Lung (tissue), 12 donors: Measurements from ENCODE around the gene UGGT1. TPM values are rescaled to one million over a fixed set of nuclear protein-coding genes. Genes with fewer than 3 reads are reported as not detected.

Source experiments
- ATAC-seq: fragments of 200-7000 bp; cut with Tn5 transposase; one replicate; pipeline ENCODE4 v1.9.1; 2020; ENCODE audit warnings: moderate number of reproducible peaks; ENCODE audit not compliant: insufficient read depth, low FRiP score
- DNase-seq, 3 donors: peaks; one replicate each; pipeline ENCODE4 v3.0.0-alpha.2; 2013 to 2017
- H3K27ac ChIP-seq, 2 donors: one replicate each; pipeline ENCODE4 v1.5.1; 2013; ENCODE audit warnings: mild to moderate bottlenecking in 2 of 2, moderate library complexity in 2 of 2, control low read depth in 1 of 2, inconsistent platforms in 1 of 2, low read depth in 1 of 2, low read length in 1 of 2
- H3K27me3 ChIP-seq, 3 donors: one replicate each; pipeline ENCODE4 v1.5.1; 2013; ENCODE audit warnings: low read length in 2 of 3; ENCODE audit not compliant: control insufficient read depth in 3 of 3, insufficient read depth in 3 of 3
- H3K36me3 ChIP-seq, 4 donors: one replicate each; pipeline ENCODE4 v1.5.1; 2013; ENCODE audit warnings: low read length in 4 of 4, mild to moderate bottlenecking in 1 of 4, moderate library complexity in 1 of 4; ENCODE audit not compliant: control insufficient read depth in 4 of 4, insufficient read depth in 4 of 4
- H3K4me1 ChIP-seq, 5 donors: one replicate each; pipeline ENCODE4 v1.5.1; 2013; ENCODE audit warnings: low read length in 5 of 5, mild to moderate bottlenecking in 2 of 5, moderate library complexity in 1 of 5; ENCODE audit not compliant: control insufficient read depth in 5 of 5, insufficient read depth in 5 of 5
- H3K4me3 ChIP-seq: one replicate; pipeline ENCODE4 v1.5.1; 2013; ENCODE audit warnings: mild to moderate bottlenecking, control low read depth, moderate library complexity
- H3K9ac ChIP-seq, 2 donors: one replicate each; pipeline ENCODE4 v1.5.1; 2013; ENCODE audit warnings: low read length in 2 of 2, control low read depth in 1 of 2; ENCODE audit not compliant: insufficient read depth in 1 of 2
- H3K9me3 ChIP-seq, 4 donors: one replicate each; pipeline ENCODE4 v1.5.1; 2013; ENCODE audit warnings: low read length in 3 of 4, mild to moderate bottlenecking in 1 of 4, moderate library complexity in 1 of 4; ENCODE audit not compliant: control insufficient read depth in 4 of 4, insufficient read depth in 3 of 4
- CTCF ChIP-seq: IDR thresholded peaks from 2 replicates; pipeline ENCODE4 v1.5.1; 2012; ENCODE audit warnings: mild to moderate bottlenecking; ENCODE audit errors: control extremely low read depth, extremely low read depth
- WGBS, 2 donors: extraction: QIAGEN DNeasy Blood & Tissue Kit; methylation state at CpG; one replicate each; pipeline ENCODE4 v1.1.7; 2013; 5-methylcytosine and 5-hydroxymethylcytosine counted together
- polyA plus RNA-seq, 2 donors: library from polyadenylated mRNA; stranded (reverse); fragments of 200-250 nt; gene quantifications; one replicate each; pipeline ENCODE4 v1.2.1, GENCODE V29; 2013
- total RNA-seq, 2 donors: library from RNA; depleted of rRNA in 1 of 2; stranded (reverse); fragments of >200 nt in 1 of 2; gene quantifications; one replicate each; pipeline ENCODE4 v1.2.1, GENCODE V29; 2014 to 2021
- donor health status: control.
- donor health status: control.
- donor health status: Bipolar disorder and iron deficiency.
- donor health status: healthy.
- donor health status: DM: yes; HTN: yes; CAD: no.

Gene UGGT1
- total and polyA plus RNA-seq, 4 donors: 9.4 to 57.7 (median 32.8) TPM

- Histone ChIP-seq H3K4me1 (peaks cover 0 to under 1% (median 0%) of the 10 kb centered on the region in 5 donors), H3K36me3 (peaks cover 0 to 3% (median 0%) of the 10 kb centered on the region in 4 donors), H3K4me3 (no peak overlapping the region), H3K9me3 (peaks cover 0 to 2% (median 0%) of the 10 kb centered on the region in 4 donors), H3K27ac (no peak overlapping the region), H3K9ac (no peak overlapping the region), H3K27me3 (no peaks in the 10 kb centered on the region)
- WGBS, 2 donors: 86 to 88% methylated on average over 3 of the region's 3 CpGs
- ATAC-seq (no peak), DNase-seq (no peak)
- TF ChIP-seq CTCF: no peak
These were observed 4.8 kb upstream of the UGGT1 start for GRCh38 chr2:128086244-128086643.

- 1 to 4% methylated on average over 4 of the region's 4 CpGs for WGBS, 2 donors
- DNase-seq (no peak), ATAC-seq (no peak)
- Histone ChIP-seq H3K27ac (peak overlapping the region; percentile 48 to 92), H3K4me1 (peaks cover 0 to 14% (median 5%) of the 10 kb centered on the region in 5 donors), H3K9me3 (no peaks in the 10 kb centered on the region), H3K27me3 (no peaks in the 10 kb centered on the region), H3K4me3 (peak overlapping the region; percentile 20), H3K36me3 (peaks cover 0 to 3% (median 0%) of the 10 kb centered on the region in 4 donors), H3K9ac (peak overlapping the region; percentile 58 to 89)
- no peak for TF ChIP-seq CTCF
These were observed 440 bp upstream of the UGGT1 start for GRCh38 chr2:128090575-128090944.

GRCh38 chr2:128091726-128092080 lies 703 bp downstream of the UGGT1 start:
- DNase-seq (peak; percentile 33 to 75 (median 74)), ATAC-seq (no peak)
- Histone ChIP-seq H3K27ac (peak overlapping the region; percentile 45 to 92), H3K4me1 (peaks cover 0 to 14% (median 5%) of the 10 kb centered on the region in 5 donors), H3K9me3 (no peaks in the 10 kb centered on the region), H3K36me3 (peaks cover 0 to 3% (median 0%) of the 10 kb centered on the region in 4 donors), H3K27me3 (no peaks in the 10 kb centered on the region), H3K9ac (peak overlapping the region; percentile 27 to 89), H3K4me3 (peak overlapping the region; percentile 89)
- WGBS, 2 donors: 1% methylated on average over 9 of the region's 9 CpGs
- TF ChIP-seq CTCF: no peak

- H3K27me3 ChIP-seq: no peaks in the 10 kb centered on the region
- no peak for DNase-seq
- WGBS, 2 donors: 71 to 80% methylated on average over 3 of the region's 3 CpGs
- H3K36me3 ChIP-seq: peaks cover 0 to 3% (median under 1%) of the 10 kb centered on the region in 4 donors
- no peak for ATAC-seq
- H3K9me3 ChIP-seq: no peaks in the 10 kb centered on the region
- H3K9ac ChIP-seq: no peak overlapping the region
- H3K4me1 ChIP-seq: peaks cover 0 to 14% (median 5%) of the 10 kb centered on the region in 5 donors
- H3K4me3 ChIP-seq: no peak overlapping the region
- TF ChIP-seq CTCF: no peak
- H3K27ac ChIP-seq: no peak overlapping the region
These were observed 1.7 kb downstream of the UGGT1 start for GRCh38 chr2:128092656-128093055.
